Measurements from ENCODE around the gene NUMA1.

NUMA1 gene

DNA sequence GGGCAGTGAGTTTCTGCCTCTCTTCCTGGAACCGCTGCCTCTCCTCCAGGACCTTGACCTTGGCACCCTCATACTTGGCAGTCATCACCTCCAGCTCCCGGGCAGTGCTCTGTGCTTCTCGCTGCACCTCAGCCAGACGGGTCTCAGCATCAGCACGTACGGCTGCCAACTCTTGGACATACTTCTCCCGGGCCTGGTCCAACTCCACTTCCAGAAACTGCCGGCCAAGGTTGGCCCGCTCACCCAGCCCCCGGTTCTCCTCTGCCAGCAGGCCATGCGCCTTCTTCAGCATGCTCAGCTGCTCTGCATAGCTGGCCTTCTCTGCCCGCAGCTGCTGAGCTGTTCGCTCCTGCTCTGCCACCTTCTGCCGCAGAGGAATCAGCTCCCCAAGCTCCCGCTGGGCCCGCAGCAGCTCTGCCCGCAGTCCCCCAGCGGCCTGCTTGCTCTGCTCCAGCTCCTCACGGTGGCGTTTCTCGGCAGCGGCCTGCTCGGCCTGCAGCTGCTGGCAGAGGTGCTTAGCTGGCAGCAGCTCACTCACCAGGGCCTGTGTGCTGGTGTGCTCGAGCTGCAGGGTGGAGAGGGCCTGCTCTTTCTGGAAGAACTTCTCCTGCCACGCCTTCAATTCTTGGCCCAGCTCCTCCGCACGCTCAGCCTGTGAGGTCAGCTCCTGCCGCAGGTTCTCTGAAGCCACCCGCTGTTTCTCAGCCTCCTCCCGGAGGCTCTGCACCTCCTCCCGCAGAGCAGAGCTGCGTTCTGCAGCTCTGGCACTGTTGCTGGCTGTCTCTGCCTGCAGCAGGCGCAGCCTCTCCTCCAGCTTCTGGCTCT is 67.2 kb downstream of the NUMA1 start:
- no peak for DNase-seq

- no peak for DNase-seq
Observed at GRCh38 chr11:72012091-72012630, 68.2 kb downstream of the NUMA1 start.

DNA sequence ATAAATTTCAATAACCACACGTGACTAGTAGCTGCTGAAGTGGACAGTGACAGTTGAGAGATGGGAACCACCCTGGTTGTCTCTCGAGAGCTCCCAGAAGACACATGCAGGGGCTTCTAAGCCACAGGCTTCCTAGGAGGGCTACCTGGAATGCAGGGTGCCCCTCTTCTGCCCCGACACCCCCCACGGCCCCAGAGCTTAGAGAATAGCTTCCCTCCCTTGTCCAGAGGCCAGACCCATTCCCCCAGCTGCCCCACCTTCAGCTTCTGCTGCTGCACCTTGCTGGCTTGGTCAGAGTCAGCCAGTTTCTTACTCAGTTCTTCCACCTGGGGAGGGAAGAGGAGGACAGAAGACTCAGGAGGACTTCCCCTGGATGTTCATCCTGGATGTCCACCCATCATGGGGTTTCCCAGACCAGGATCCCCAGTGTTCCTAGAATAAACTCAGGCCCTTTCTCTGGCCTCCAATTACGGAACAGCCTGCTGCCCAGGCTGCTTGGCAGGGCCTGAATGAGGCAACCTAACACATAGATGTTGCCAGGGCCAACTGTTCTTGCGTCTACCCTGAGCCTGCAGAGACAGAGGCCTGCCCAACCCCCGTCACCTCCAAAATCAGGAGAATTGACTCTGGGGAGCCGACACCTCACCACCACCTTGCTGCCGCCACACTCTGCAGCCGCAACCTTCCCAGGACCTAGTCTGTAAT is 69.7 kb downstream of the NUMA1 start:
- DNase-seq = no peak

GRCh38 chr11:72009156-72009555 is 71.2 kb downstream of the NUMA1 start:
- DNase-seq = no peak

DNA sequence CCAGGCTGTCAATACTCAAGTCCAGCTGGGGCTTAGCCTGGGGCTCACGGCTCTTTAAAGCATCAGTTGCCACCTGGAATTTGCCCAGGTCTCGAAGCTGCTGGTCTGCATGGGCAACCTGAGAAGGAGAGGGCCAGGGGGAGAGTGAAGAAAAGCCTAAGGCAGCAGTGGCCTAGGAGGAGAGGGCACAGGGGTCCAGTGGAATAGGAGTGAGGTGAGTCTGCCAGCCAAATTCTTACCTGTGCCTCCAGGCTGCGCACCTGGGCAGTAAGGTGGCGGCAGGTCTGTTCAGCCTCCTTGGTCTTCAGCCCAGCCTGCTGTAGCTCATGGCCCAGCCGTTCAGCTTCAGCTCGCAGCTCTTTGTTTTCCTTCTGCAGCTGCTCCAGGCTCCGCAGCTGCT is 71.6 kb downstream of the NUMA1 start:
- no peak for DNase-seq

- DNase-seq = no peak
Observed at GRCh38 chr11:72007587-72007986, 72.8 kb downstream of the NUMA1 start.

GRCh38 chr11:72007089-72007476 is 73.3 kb downstream of the NUMA1 start:
- no peak for DNase-seq

- no peak for DNase-seq
Observed at GRCh38 chr11:72006309-72007088, 73.8 kb downstream of the NUMA1 start.

- DNase-seq = no peak
Observed at GRCh38 chr11:72005347-72006260, 74.7 kb downstream of the NUMA1 start.

GRCh38 chr11:72004515-72005346 is 75.6 kb downstream of the NUMA1 start:
- DNase-seq = no peak

- DNase-seq = no peak
Observed at GRCh38 chr11:72003776-72004171, 76.6 kb downstream of the NUMA1 start.

GRCh38 chr11:72002841-72003775 is 77.2 kb downstream of the NUMA1 start:
- no peak for DNase-seq

- no peak for DNase-seq
Observed at GRCh38 chr11:72001834-72002591, 78.3 kb downstream of the NUMA1 start.

DNA sequence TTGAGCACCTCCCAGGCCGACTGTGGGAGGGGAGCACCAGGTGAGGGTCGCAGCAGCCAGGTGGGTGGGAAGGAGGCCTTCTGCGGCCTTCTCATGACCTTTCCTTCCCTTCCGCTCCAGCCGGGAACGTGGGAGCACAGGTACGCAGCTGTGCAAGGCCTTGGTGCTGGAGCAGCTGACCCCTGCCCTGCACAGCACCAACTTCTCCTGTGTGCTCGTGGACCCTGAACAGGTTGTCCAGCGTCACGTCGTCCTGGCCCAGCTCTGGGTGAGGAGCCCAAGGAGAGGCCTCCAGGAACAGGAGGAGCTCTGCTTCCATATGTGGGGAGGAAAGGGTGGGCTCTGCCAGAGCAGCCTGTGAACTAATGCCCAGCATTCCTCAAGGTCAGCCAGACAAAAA is 79.1 kb downstream of the NUMA1 start:
- DNase-seq = no peak

- DNase-seq = no peak
Observed at GRCh38 chr11:72000202-72000867, 80.0 kb downstream of the NUMA1 start.

DNA sequence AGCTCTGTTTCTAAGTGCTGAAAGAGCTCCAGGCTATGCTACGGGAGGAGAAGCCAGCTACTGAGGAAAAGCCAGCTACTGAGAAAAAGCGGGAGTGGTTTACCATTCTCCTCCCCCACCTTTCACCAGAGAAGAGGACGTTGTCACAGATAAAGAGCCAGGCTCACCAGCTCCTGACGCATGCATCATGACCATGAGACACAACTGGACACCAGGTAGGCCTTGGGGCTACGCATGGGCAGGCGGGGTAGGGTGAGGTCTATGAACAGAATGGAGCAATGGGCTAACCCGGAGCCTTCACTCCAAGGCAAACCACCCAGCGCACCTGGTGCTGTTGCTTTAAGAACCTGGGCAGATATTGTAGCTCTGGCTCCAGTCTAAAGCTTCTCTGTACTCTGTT is 80.5 kb downstream of the NUMA1 start:
- no peak for DNase-seq

- no peak for DNase-seq
Observed at GRCh38 chr11:71999362-71999761, 81.0 kb downstream of the NUMA1 start.

GRCh38 chr11:71998649-71999310 is 81.6 kb downstream of the NUMA1 start, which contains the start of gene IL18BP:
Gene IL18BP, plus strand, starts transcription at chr11:71998909. Its CDS starts 1,076 bp downstream, at chr11:71999985.
- peak; percentile 66 for DNase-seq
